H9 (cell line): Measurements from ENCODE around the gene PPP1R12B. TPM values are rescaled to one million over a fixed set of nuclear protein-coding genes. Genes with fewer than 3 reads are reported as not detected.
A peak's percentile ranks its signal among the peaks of the same experiment; 100 is the strongest.

ENCODE experiments used
- DNase-seq: peaks from one replicate; pipeline ENCODE4 v3.0.0-alpha.2; 2017
- H2AFZ ChIP-seq: one replicate; pipeline ENCODE4 v1.6.1; 2013; ENCODE audit warnings: mild to moderate bottlenecking, low read length, control low read depth, moderate library complexity
- H2AK5ac ChIP-seq: 2 replicates; pipeline ENCODE4 v1.6.1; 2013; ENCODE audit warnings: low read length, control low read depth, mixed read lengths; ENCODE audit not compliant: insufficient read length
- H2BK120ac ChIP-seq: one replicate; pipeline ENCODE4 v1.6.1; 2013; ENCODE audit warnings: low read depth, mild to moderate bottlenecking, low read length, control low read depth, inconsistent platforms; ENCODE audit not compliant: poor library complexity, severe bottlenecking
- H2BK12ac ChIP-seq: 2 replicates; pipeline ENCODE4 v1.6.1; 2013; ENCODE audit warnings: low read length, control low read depth, mixed read lengths, low read depth; ENCODE audit not compliant: insufficient read length
- H2BK15ac ChIP-seq: 2 replicates; pipeline ENCODE4 v1.6.1; 2013; ENCODE audit warnings: low read depth, low read length, control low read depth
- H2BK20ac ChIP-seq: one replicate; pipeline ENCODE4 v1.6.1; 2013; ENCODE audit warnings: low read depth, mild to moderate bottlenecking, low read length, control low read depth, inconsistent platforms; ENCODE audit not compliant: poor library complexity, severe bottlenecking
- H2BK5ac ChIP-seq: 2 replicates; pipeline ENCODE4 v1.6.1; 2013; ENCODE audit warnings: low read length, control low read depth, mixed read lengths; ENCODE audit not compliant: insufficient read length
- H3K14ac ChIP-seq: 2 replicates; pipeline ENCODE4 v1.6.1; 2013; ENCODE audit warnings: low read length, control low read depth; ENCODE audit not compliant: insufficient read depth
- H3K18ac ChIP-seq: 2 replicates; pipeline ENCODE4 v1.6.1; 2013; ENCODE audit warnings: low read depth, mild to moderate bottlenecking, mixed read lengths, low read length, control low read depth; ENCODE audit not compliant: insufficient read length
- H3K23ac ChIP-seq: 2 replicates; pipeline ENCODE4 v1.6.1; 2013; ENCODE audit warnings: low read length, control low read depth, mixed read lengths, low read depth; ENCODE audit not compliant: insufficient read length
- H3K23me2 ChIP-seq: 2 replicates; pipeline ENCODE4 v1.6.1; 2013; ENCODE audit warnings: low read depth, mild to moderate bottlenecking, mixed read lengths, low read length, control low read depth; ENCODE audit not compliant: insufficient read length, poor library complexity, severe bottlenecking
- H3K27ac ChIP-seq: 2 replicates; pipeline ENCODE4 v1.5.1; 2013; ENCODE audit warnings: low read length, control low read depth, mixed read lengths, low read depth; ENCODE audit not compliant: insufficient read length
- H3K27me3 ChIP-seq: 2 replicates; pipeline ENCODE4 v1.6.1; 2013; ENCODE audit warnings: low read length, control low read depth, inconsistent platforms; ENCODE audit not compliant: insufficient read depth
- H3K4ac ChIP-seq: 2 replicates; pipeline ENCODE4 v1.6.1; 2013; ENCODE audit warnings: low read depth, mild to moderate bottlenecking, control low read depth, inconsistent platforms, low read length, moderate library complexity
- H3K4me1 ChIP-seq: 2 replicates; pipeline ENCODE4 v1.6.1; 2013; ENCODE audit warnings: low read length, control low read depth, inconsistent platforms; ENCODE audit not compliant: insufficient read depth
- H3K4me2 ChIP-seq: 2 replicates; pipeline ENCODE4 v1.6.1; 2013; ENCODE audit warnings: low read length, control low read depth, mixed read lengths; ENCODE audit not compliant: insufficient read length, insufficient read depth
- H3K56ac ChIP-seq: 2 replicates; pipeline ENCODE4 v1.6.1; 2013; ENCODE audit warnings: low read depth, mild to moderate bottlenecking, mixed read lengths, low read length, control low read depth; ENCODE audit not compliant: insufficient read length
- H3K79me1 ChIP-seq: 2 replicates; pipeline ENCODE4 v1.6.1; 2013; ENCODE audit warnings: low read depth, mild to moderate bottlenecking, moderate library complexity, low read length, control low read depth, inconsistent platforms; ENCODE audit not compliant: insufficient read depth, poor library complexity, severe bottlenecking
- H3K79me2 ChIP-seq: 2 replicates; pipeline ENCODE4 v1.6.1; 2013; ENCODE audit warnings: low read length, control low read depth, inconsistent platforms; ENCODE audit not compliant: insufficient read depth
- H3K9ac ChIP-seq: 2 replicates; pipeline ENCODE4 v1.6.1; 2013; ENCODE audit warnings: low read length, control low read depth, mixed read lengths; ENCODE audit not compliant: insufficient read length; ENCODE audit errors: extremely low read depth
- H3K9me3 ChIP-seq: one replicate; pipeline ENCODE4 v1.6.1; 2013; ENCODE audit warnings: low read depth, low read length, inconsistent platforms; ENCODE audit not compliant: control insufficient read depth
- H3T11ph ChIP-seq: one replicate; pipeline ENCODE4 v1.6.1; 2013; ENCODE audit warnings: mild to moderate bottlenecking, low read length, control low read depth, inconsistent platforms
- H4K20me1 ChIP-seq: one replicate; pipeline ENCODE4 v1.6.1; 2013; ENCODE audit not compliant: control insufficient read depth, insufficient read length, insufficient read depth
- H4K5ac ChIP-seq: 2 replicates; pipeline ENCODE4 v1.6.1; 2013; ENCODE audit warnings: low read depth, mild to moderate bottlenecking, mixed read lengths, low read length, control low read depth; ENCODE audit not compliant: insufficient read length
- H4K8ac ChIP-seq: replicated peaks from 2 replicates; pipeline ENCODE4 v1.6.1; 2013; ENCODE audit warnings: low read length, control low read depth, mixed read lengths, low read depth; ENCODE audit not compliant: insufficient read length
- H4K91ac ChIP-seq: 2 replicates; pipeline ENCODE4 v1.6.1; 2013; ENCODE audit warnings: low read depth, mild to moderate bottlenecking, moderate library complexity, mixed read lengths, low read length, control low read depth; ENCODE audit not compliant: insufficient read length
- H3K27ac Mint-ChIP-seq, 3 experiments: 2 replicates in 2 of 3; 3 replicates in 1 of 3; pipeline ENCODE4 v1.8.0; 2020 to 2021; ENCODE audit warnings: mixed read lengths in 3 of 3, mild to moderate bottlenecking in 1 of 3, moderate library complexity in 1 of 3
- H3K27me3 Mint-ChIP-seq: 2 replicates; pipeline ENCODE4 v1.8.0; 2021; ENCODE audit warnings: low read depth, mild to moderate bottlenecking, moderate library complexity, mixed read lengths
- H3K36me3 Mint-ChIP-seq, 3 experiments: 2 replicates in 2 of 3; 3 replicates in 1 of 3; pipeline ENCODE4 v1.8.0; 2020 to 2021; ENCODE audit warnings: low read depth in 3 of 3, mixed read lengths in 3 of 3; ENCODE audit not compliant: insufficient read depth in 1 of 3
- H3K4me1 Mint-ChIP-seq, 2 experiments: 2 replicates each; pipeline ENCODE4 v1.8.0; 2020; ENCODE audit warnings: mixed read lengths in 2 of 2
- H3K4me3 Mint-ChIP-seq, 2 experiments: 2 replicates in 1 of 2; 3 replicates in 1 of 2; pipeline ENCODE4 v1.8.0; 2020 to 2021; ENCODE audit warnings: mild to moderate bottlenecking in 2 of 2, mixed read lengths in 2 of 2, moderate library complexity in 1 of 2
- H3K9me3 Mint-ChIP-seq, 2 experiments: 2 replicates in 1 of 2; 3 replicates in 1 of 2; pipeline ENCODE4 v1.8.0; 2020; ENCODE audit warnings: mild to moderate bottlenecking in 2 of 2, mixed read lengths in 2 of 2, moderate library complexity in 1 of 2
- WGBS: extraction: QIAGEN DNeasy Blood & Tissue Kit; methylation state at CpG from one replicate; pipeline ENCODE4 v1.1.7; 2013; ENCODE audit warnings: missing lambda C conversion rate, low lambda C conversion rate, mixed read lengths; ENCODE audit not compliant: insufficient read length; ENCODE audit errors: extremely low coverage; 5-methylcytosine and 5-hydroxymethylcytosine counted together
- total RNA-seq: library from RNA; stranded (reverse); gene quantifications from 2 replicates; pipeline ENCODE4 v1.2.1, GENCODE V29; 2021
- TF ChIP-seq, protein P1 (sequence below): fragments of 200-600 bp; sonication (generic); conservative IDR thresholded peaks from 3 replicates; pipeline ENCODE4 v1.8.0; 2021; ENCODE audit warnings: antibody characterized with exemption, mild to moderate bottlenecking

PPP1R12B gene
- total RNA-seq, 1 experiment from 2014 or later = 12.9 TPM

DNA sequence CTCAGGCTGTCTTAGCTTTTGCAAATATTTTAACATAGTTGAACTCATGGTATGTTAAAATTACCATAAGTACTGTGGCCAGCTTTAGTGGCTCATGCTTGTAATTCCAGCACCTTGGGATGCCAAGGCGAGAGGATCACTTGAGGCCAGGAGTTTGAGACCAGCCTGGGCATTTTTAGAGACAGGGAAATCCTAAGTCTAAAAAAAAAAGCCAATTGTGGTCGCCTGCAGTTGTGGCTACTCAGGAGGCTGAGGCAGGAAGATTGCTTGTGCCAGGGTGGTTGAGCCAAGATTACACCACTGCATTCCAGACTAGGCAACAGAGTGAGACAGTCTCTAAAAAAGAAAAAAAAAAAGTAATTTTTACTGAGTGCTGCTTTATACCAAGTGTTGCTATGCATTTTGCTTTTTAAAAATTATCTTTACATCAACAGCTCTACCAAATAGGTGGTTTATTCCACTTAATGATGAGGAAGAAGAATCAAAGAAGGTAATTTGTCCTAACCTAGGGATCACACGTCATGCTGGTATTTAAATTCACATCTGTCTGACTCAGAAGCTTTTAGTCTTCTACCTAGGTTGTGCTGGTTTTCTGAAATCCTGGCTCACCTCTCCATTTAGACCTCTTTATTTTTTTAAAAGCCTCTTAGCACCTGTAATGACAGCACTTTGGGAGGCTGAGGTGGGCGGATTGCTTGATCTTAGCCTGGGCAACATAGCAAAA lies 16.8 kb downstream of the PPP1R12B start:
- H3T11ph ChIP-seq = no peak overlapping the region
- peak overlapping the region; percentile 77 to 96 (median 90); a peak in 6 of 7 replicates for H3K27ac Mint-ChIP-seq
- no CpG with 5 or more reads among the region's 4 CpGs for WGBS

More for the DNA sequence above, 16.8 kb downstream of the PPP1R12B start:
- no peak overlapping the region for H2BK12ac ChIP-seq
- H3K18ac ChIP-seq = no peak overlapping the region
- H2AFZ ChIP-seq = no peak overlapping the region
- peaks cover 3% of the 10 kb centered on the region; the same call in 1 of the 2 replicates for H3K4me1 ChIP-seq
- no peak overlapping the region for H2BK20ac ChIP-seq
- H3K36me3 Mint-ChIP-seq = peaks cover 0 to 4% (median 3%) of the 10 kb centered on the region in 3 experiments; a peak in 3 of 7 replicates
- H3K23me2 ChIP-seq = peaks cover 6% of the 10 kb centered on the region
- no peak overlapping the region for H3K4me3 Mint-ChIP-seq
- H3K4me2 ChIP-seq = no peak overlapping the region
- H2BK15ac ChIP-seq = no peak overlapping the region
- H3K56ac ChIP-seq = no peak overlapping the region
- no peak overlapping the region for H4K8ac ChIP-seq
- H3K4ac ChIP-seq = no peak overlapping the region
- no peaks in the 10 kb centered on the region for H3K9me3 ChIP-seq
- no peaks in the 10 kb centered on the region for H3K79me1 ChIP-seq
- H3K23ac ChIP-seq = no peak overlapping the region
- no peaks in the 10 kb centered on the region for H4K20me1 ChIP-seq
- H4K5ac ChIP-seq = no peak overlapping the region
- no peak overlapping the region for H2BK5ac ChIP-seq
- no peaks in the 10 kb centered on the region for H3K27me3 Mint-ChIP-seq
- H3K9me3 Mint-ChIP-seq = peaks cover 4% of the 10 kb centered on the region in 2 experiments; a peak in 4 of 5 replicates
- H3K79me2 ChIP-seq = no peaks in the 10 kb centered on the region
- H2BK120ac ChIP-seq = no peak overlapping the region
- no peak for DNase-seq
- no peaks in the 10 kb centered on the region for H3K27me3 ChIP-seq
- no peak overlapping the region for H3K27ac ChIP-seq
- TF ChIP-seq, protein P1, sequence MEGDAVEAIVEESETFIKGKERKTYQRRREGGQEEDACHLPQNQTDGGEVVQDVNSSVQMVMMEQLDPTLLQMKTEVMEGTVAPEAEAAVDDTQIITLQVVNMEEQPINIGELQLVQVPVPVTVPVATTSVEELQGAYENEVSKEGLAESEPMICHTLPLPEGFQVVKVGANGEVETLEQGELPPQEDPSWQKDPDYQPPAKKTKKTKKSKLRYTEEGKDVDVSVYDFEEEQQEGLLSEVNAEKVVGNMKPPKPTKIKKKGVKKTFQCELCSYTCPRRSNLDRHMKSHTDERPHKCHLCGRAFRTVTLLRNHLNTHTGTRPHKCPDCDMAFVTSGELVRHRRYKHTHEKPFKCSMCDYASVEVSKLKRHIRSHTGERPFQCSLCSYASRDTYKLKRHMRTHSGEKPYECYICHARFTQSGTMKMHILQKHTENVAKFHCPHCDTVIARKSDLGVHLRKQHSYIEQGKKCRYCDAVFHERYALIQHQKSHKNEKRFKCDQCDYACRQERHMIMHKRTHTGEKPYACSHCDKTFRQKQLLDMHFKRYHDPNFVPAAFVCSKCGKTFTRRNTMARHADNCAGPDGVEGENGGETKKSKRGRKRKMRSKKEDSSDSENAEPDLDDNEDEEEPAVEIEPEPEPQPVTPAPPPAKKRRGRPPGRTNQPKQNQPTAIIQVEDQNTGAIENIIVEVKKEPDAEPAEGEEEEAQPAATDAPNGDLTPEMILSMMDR = no peak
- H3K14ac ChIP-seq = no peak overlapping the region
- no peak overlapping the region for H3K9ac ChIP-seq
- H3K4me1 Mint-ChIP-seq = peaks cover 35 to 40% of the 10 kb centered on the region in 2 experiments
- no peak overlapping the region for H4K91ac ChIP-seq
- H2AK5ac ChIP-seq = no peak overlapping the region
